GM12891 (cell line): ENCODE measurements around the gene NSUN7.

Experiments used
- DNase-seq: peaks from one replicate; pipeline ENCODE4 v3.0.0; 2011; ENCODE audit warnings: low spot score; ENCODE audit not compliant: insufficient read length
- FAIRE-seq: peaks from 2 replicates; lab custom pipeline; 2011; peaks lifted over from hg19 to GRCh38; lab: Jason Lieb, UNC
- PAX5 ChIP-seq: IDR thresholded peaks from 2 replicates; pipeline ENCODE4 v1.6.1; 2011; ENCODE audit warnings: low read length, moderate library complexity, mild to moderate bottlenecking; ENCODE audit not compliant: insufficient read depth, severe bottlenecking
- POLR2A ChIP-seq: IDR thresholded peaks from 2 replicates; pipeline ENCODE4 v1.6.1; 2011; ENCODE audit warnings: low read depth, low read length, control low read depth
- POLR2AphosphoS5 ChIP-seq: IDR thresholded peaks from 2 replicates; pipeline ENCODE4 v1.6.1; 2011; ENCODE audit warnings: low read depth, low read length, control low read depth
- POU2F2 ChIP-seq: IDR thresholded peaks from 2 replicates; pipeline ENCODE4 v1.6.1; 2011; ENCODE audit warnings: low read depth, mild to moderate bottlenecking, control low read depth, low read length, moderate library complexity
- SPI1 ChIP-seq: IDR thresholded peaks from 2 replicates; pipeline ENCODE4 v1.6.1; 2011; ENCODE audit warnings: low read depth, low read length, control low read depth
- TAF1 ChIP-seq: IDR thresholded peaks from 2 replicates; pipeline ENCODE4 v1.6.1; 2011; ENCODE audit warnings: low read depth, low read length, control low read depth

The NSUN7 gene

GRCh38 chr4:40856840-40857362 is 107.1 kb downstream of the NSUN7 start:
- DNase-seq (peak; percentile 71), FAIRE-seq (peak; percentile 91)
- TF ChIP-seq TAF1 (no peak), POLR2A (no peak), PAX5 (no peak), POU2F2 (no peak), POLR2AphosphoS5 (no peak), SPI1 (no peak)

GRCh38 chr4:40857956-40858355 is 108.2 kb downstream of the NSUN7 start:
- DNase-seq = no peak
- no peak for FAIRE-seq
- TF ChIP-seq POLR2A (no peak), SPI1 (no peak), POLR2AphosphoS5 (no peak), POU2F2 (no peak), TAF1 (no peak), PAX5 (no peak)

GRCh38 chr4:40858962-40859361 is 109.2 kb downstream of the NSUN7 start:
- no peak for DNase-seq
- no peak for FAIRE-seq
- TF ChIP-seq POLR2AphosphoS5 (no peak), TAF1 (no peak), POU2F2 (no peak), SPI1 (no peak), PAX5 (no peak), POLR2A (no peak)
